Right lobe of liver (tissue), 4 donors: ENCODE results near the gene EPHA8.

Source experiments
- POLR2A ChIP-seq: fragments of 450-650 bp; IDR thresholded peaks from one replicate; pipeline ENCODE4 v1.6.1; 2017; ENCODE audit warnings: antibody characterized with exemption, mild to moderate bottlenecking
- TF ChIP-seq, protein P1 (sequence below), 4 donors: fragments of 200-600 bp in 3 of 4; fragments of 450-650 bp in 1 of 4; IDR thresholded peaks; one replicate each; pipeline versions ENCODE4 v1.5.1 to v1.8.0; 2016 to 2022; ENCODE audit warnings: antibody characterized with exemption in 4 of 4, mild to moderate bottlenecking in 2 of 4
- donor health status: DM: no; HTN: no; CAD: no.
- donor health status: DM: no; HTN: no; CAD: no.
- donor health status: DM: no; HTN: yes; CAD: no.

DNA sequence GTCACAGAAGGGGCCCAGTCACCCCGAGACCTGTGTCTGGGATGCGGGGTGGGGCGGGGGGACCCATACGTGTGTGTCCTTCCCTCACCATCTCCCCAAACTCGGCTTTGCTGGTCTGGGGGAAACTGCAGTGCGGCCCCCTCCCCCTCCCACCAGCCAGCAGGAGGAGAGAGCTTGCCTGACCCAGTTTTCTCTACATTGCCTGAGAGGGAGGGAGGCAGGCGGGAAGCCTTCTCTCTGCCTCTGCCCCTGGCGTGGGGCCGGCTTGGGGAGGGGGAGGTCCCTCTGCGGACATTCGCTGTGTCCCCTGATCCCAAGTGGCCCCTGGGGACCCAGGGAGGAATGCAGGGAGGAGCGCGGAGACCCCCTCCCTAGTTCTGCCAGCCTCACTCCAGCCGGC lies 3.9 kb downstream of the EPHA8 start:
- no peak for TF ChIP-seq POLR2A
- TF ChIP-seq, protein P1, sequence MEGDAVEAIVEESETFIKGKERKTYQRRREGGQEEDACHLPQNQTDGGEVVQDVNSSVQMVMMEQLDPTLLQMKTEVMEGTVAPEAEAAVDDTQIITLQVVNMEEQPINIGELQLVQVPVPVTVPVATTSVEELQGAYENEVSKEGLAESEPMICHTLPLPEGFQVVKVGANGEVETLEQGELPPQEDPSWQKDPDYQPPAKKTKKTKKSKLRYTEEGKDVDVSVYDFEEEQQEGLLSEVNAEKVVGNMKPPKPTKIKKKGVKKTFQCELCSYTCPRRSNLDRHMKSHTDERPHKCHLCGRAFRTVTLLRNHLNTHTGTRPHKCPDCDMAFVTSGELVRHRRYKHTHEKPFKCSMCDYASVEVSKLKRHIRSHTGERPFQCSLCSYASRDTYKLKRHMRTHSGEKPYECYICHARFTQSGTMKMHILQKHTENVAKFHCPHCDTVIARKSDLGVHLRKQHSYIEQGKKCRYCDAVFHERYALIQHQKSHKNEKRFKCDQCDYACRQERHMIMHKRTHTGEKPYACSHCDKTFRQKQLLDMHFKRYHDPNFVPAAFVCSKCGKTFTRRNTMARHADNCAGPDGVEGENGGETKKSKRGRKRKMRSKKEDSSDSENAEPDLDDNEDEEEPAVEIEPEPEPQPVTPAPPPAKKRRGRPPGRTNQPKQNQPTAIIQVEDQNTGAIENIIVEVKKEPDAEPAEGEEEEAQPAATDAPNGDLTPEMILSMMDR (IDR thresholded peaks at IDR 0.05): no peak
